Measurements from ENCODE around the gene GLT1D1. TPM values are rescaled to one million over a fixed set of nuclear protein-coding genes. Genes with fewer than 3 reads are reported as not detected.

Gene GLT1D1
- total RNA-seq, 2 donors from 2014 or later = 0.14 to 0.21 TPM

DNA sequence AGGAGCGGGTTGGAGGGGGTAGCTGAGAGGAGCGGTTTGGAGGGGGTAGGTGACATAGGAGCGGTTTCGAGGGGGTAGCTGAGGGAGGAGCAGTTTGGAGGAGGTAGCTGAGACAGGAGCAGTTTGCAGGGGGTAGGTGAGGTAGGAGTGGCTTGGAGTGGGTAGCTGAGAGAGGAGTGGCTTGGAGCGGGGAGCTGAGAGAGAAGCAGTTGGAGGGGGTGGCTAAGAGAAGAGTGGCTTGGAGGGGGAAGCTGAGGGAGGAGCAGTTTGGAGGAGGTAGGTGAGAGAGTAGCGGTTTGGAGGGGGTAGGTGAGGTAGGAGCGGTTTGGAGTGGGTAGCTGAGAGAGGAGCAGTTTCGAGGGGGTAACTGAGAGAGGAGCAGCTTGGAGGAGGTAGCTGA is 152.1 kb downstream of the GLT1D1 start:
- peaks cover 0 to 2% of the 10 kb centered on the region in 2 donors for H3K4me1 Mint-ChIP-seq (ENCODE audit: low read depth in 2 of 2)
- ATAC-seq (no peak), DNase-seq (ENCODE audit: low spot score) (no peak)
- H3K4me3 Mint-ChIP-seq = no peak overlapping the region
- H3K27me3 Mint-ChIP-seq = peaks cover 9 to 26% of the 10 kb centered on the region in 2 donors
- no peaks in the 10 kb centered on the region for H3K9me3 Mint-ChIP-seq
- H3K27ac Mint-ChIP-seq = no peak overlapping the region
- no peaks in the 10 kb centered on the region for H3K36me3 Mint-ChIP-seq

GRCh38 chr12:129005829-129006228 is 152.6 kb downstream of the GLT1D1 start:
- no peak for DNase-seq (ENCODE audit: low spot score)
- H3K9me3 Mint-ChIP-seq = no peaks in the 10 kb centered on the region
- ATAC-seq = no peak
- H3K27me3 Mint-ChIP-seq = peaks cover 13 to 26% of the 10 kb centered on the region in 2 donors
- no peak overlapping the region for H3K4me3 Mint-ChIP-seq
- H3K27ac Mint-ChIP-seq = no peak overlapping the region
- peaks cover 0 to 2% of the 10 kb centered on the region in 2 donors for H3K4me1 Mint-ChIP-seq (ENCODE audit: low read depth in 2 of 2)
- no peaks in the 10 kb centered on the region for H3K36me3 Mint-ChIP-seq

DNA sequence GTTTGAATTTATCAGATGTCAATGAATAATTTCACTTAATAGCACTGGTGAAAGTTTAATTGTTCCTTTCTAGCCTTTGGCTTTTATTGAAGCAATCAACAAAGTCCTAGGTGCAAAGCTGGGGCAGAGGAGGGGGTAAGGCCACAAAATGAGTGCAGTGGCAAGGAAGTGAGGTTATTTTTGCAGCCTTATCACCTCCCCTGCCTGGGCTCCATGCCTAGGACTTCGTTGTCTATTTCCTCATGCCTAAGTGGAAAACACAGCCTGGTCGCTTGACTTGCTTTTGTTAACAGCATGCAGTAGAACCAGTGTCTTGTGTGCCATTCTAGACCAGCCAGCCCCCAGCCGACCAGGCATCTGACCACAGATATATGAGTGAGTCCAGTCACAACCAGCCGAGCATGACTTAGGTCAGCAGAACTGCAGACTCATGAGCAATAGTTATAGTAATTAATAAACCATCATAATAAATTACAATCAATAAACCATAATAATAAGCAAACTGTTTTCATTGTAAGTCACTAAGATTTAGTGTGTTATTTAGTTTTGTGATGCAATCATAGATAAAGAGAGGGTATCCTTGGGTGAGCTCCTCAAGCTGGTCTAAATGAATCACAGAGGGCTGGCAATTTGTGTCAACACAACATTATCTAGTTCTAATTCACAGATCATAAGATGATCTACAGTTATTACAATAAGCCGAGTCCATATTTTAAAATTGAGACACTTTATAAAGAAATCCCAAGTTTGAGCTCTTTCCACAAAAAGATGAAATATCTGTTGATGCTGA is 156.8 kb downstream of the GLT1D1 start:
- Mint-ChIP-seq H3K9me3 (no peaks in the 10 kb centered on the region), H3K4me1 (ENCODE audit: low read depth in 2 of 2) (peaks cover 0 to 2% of the 10 kb centered on the region in 2 donors), H3K4me3 (no peak overlapping the region), H3K27ac (no peak overlapping the region), H3K36me3 (no peaks in the 10 kb centered on the region), H3K27me3 (peaks cover 29 to 38% of the 10 kb centered on the region in 2 donors)
- DNase-seq (ENCODE audit: low spot score) (no peak), ATAC-seq (no peak)

- ATAC-seq (no peak), DNase-seq (ENCODE audit: low spot score) (no peak)
- peaks cover 4% of the 10 kb centered on the region for H3K9me3 Mint-ChIP-seq
- H3K4me3 Mint-ChIP-seq = no peak overlapping the region
- no peaks in the 10 kb centered on the region for H3K4me1 Mint-ChIP-seq (ENCODE audit: low read depth in 2 of 2)
- peaks cover 18 to 36% of the 10 kb centered on the region in 2 donors for H3K27me3 Mint-ChIP-seq
- H3K36me3 Mint-ChIP-seq = no peaks in the 10 kb centered on the region
- no peak overlapping the region for H3K27ac Mint-ChIP-seq
Observed at GRCh38 chr12:129016159-129016558, 162.9 kb downstream of the GLT1D1 start.

DNA sequence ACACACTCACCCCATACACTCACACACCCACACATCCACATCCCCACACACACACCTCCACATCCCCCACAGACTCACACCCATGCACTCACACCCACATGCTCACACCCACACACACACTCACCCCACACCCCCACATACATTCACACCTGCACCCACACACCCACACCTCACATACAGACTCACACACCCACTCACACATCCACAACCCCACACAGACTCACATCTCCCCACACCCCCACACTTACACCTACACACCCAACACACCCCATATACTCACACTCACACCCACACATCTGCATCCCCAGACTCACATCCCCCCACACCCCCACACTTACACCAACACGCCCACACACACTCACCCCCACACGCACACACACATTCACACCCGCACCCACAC is 171.8 kb downstream of the GLT1D1 start:
- Mint-ChIP-seq H3K36me3 (no peaks in the 10 kb centered on the region), H3K4me3 (no peak overlapping the region), H3K27ac (no peak overlapping the region), H3K4me1 (ENCODE audit: low read depth in 2 of 2) (no peaks in the 10 kb centered on the region), H3K9me3 (no peaks in the 10 kb centered on the region), H3K27me3 (peaks cover 0 to 2% of the 10 kb centered on the region in 2 donors)
- ATAC-seq (peak in 1 of 2 donors; percentile 10), DNase-seq (ENCODE audit: low spot score) (no peak)

DNA sequence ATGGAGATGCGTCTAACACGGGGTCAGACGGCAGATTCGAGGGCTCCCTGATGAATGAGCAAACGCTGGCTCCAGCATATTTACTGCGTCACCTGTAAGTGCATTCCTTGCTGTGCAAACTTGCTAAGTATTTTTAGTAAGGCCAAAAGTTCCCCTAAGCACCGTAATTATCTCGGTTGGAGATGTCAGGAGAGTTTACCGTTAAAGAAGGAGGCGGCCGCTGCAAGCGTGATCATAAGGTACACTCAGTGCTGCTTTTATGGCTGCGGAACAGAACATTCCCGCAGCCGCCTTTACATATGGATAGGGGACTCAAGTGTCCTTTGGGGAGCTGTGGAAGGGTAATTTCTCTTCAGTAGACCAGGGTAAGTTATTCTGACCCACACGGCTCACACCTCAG is 175.6 kb downstream of the GLT1D1 start:
- no peaks in the 10 kb centered on the region for H3K36me3 Mint-ChIP-seq
- H3K27me3 Mint-ChIP-seq = peaks cover 7 to 10% of the 10 kb centered on the region in 2 donors
- no peak overlapping the region for H3K4me3 Mint-ChIP-seq
- no peaks in the 10 kb centered on the region for H3K9me3 Mint-ChIP-seq
- H3K27ac Mint-ChIP-seq = no peak overlapping the region
- no peak for ATAC-seq
- no peaks in the 10 kb centered on the region for H3K4me1 Mint-ChIP-seq (ENCODE audit: low read depth in 2 of 2)
- DNase-seq (ENCODE audit: low spot score) = no peak

Other genes starting within 250 kb of the GLT1D1 start
- 10 to 100 TPM; 54.2 to 58.6 TPM for gene SLC15A4, start 29.5 kb upstream of the GLT1D1 start, total RNA-seq

Measured in natural killer cell treated with Interleukin-12 subunit alpha and Interleukin-12 subunit beta and Interleukin-15 and Interleukin-18, amount 100 ng/mL, for 72 hours (primary cell).